Keratinocyte (primary cell): ENCODE measurements around the gene DBF4. TPM values are rescaled to one million over a fixed set of nuclear protein-coding genes. Genes with fewer than 3 reads are reported as not detected.

Experiments used
- DNase-seq: peaks from one replicate; pipeline ENCODE4 v3.0.0-alpha.2; 2011; ENCODE audit warnings: low read depth, missing footprints, low spot score
- FAIRE-seq: peaks from 2 replicates; lab custom pipeline; 2011; peaks lifted over from hg19 to GRCh38; lab: Jason Lieb, UNC
- H2AFZ ChIP-seq: 2 replicates; pipeline ENCODE4 v1.6.0; 2012; ENCODE audit warnings: low read length, control low read depth, inconsistent platforms; ENCODE audit not compliant: control insufficient read depth
- H3K27ac ChIP-seq: 2 replicates; pipeline ENCODE4 v1.5.1; 2011; ENCODE audit warnings: low read length; ENCODE audit not compliant: control insufficient read depth, insufficient read depth
- H3K27me3 ChIP-seq: 3 replicates; pipeline ENCODE4 v1.6.0; 2011; ENCODE audit warnings: low read length; ENCODE audit not compliant: control insufficient read depth, insufficient read depth; ENCODE audit errors: extremely low read depth
- H3K36me3 ChIP-seq, 2 experiments: 2 replicates in 1 of 2; 3 replicates in 1 of 2; pipeline ENCODE4 v1.5.1; 2011; ENCODE audit warnings: low read length in 2 of 2, mild to moderate bottlenecking in 1 of 2; ENCODE audit not compliant: control insufficient read depth in 2 of 2, insufficient read depth in 2 of 2; ENCODE audit errors: extremely low read depth in 1 of 2
- H3K4me1 ChIP-seq: 3 replicates; pipeline ENCODE4 v1.5.1; 2011; ENCODE audit warnings: low read length; ENCODE audit not compliant: control insufficient read depth, insufficient read depth; ENCODE audit errors: extremely low read depth
- H3K4me2 ChIP-seq: 3 replicates; pipeline ENCODE4 v1.6.0; 2011; ENCODE audit warnings: low read depth, low read length; ENCODE audit not compliant: control insufficient read depth, insufficient read depth; ENCODE audit errors: extremely low read depth
- H3K4me3 ChIP-seq, 3 experiments: fragments of 200-600 bp in 1 of 3; sonication (generic) in 1 of 3; 2 replicates in 2 of 3; 3 replicates in 1 of 3; pipeline ENCODE4 v1.5.1; 2011 to 2016; ENCODE audit warnings: low read length in 3 of 3, mild to moderate bottlenecking in 3 of 3, control low read depth in 2 of 3, inconsistent platforms in 1 of 3, low read depth in 1 of 3, mixed read lengths in 1 of 3, mixed run types in 1 of 3, moderate library complexity in 1 of 3; ENCODE audit not compliant: control insufficient read depth in 2 of 3, insufficient read depth in 2 of 3; ENCODE audit errors: extremely low read depth in 1 of 3
- H3K79me2 ChIP-seq: 2 replicates; pipeline ENCODE4 v1.6.0; 2012; ENCODE audit warnings: low read length; ENCODE audit not compliant: control insufficient read depth, insufficient read depth
- H3K9ac ChIP-seq: 3 replicates; pipeline ENCODE4 v1.6.0; 2011; ENCODE audit warnings: low read length; ENCODE audit not compliant: control insufficient read depth, insufficient read depth; ENCODE audit errors: extremely low read depth
- H3K9me1 ChIP-seq: 3 replicates; pipeline ENCODE4 v1.6.0; 2011; ENCODE audit warnings: low read length; ENCODE audit not compliant: control insufficient read depth, insufficient read depth; ENCODE audit errors: extremely low read depth
- H3K9me3 ChIP-seq: 2 replicates; pipeline ENCODE4 v1.5.1; 2012; ENCODE audit warnings: low read depth, low read length; ENCODE audit not compliant: control insufficient read depth
- H4K20me1 ChIP-seq: 3 replicates; pipeline ENCODE4 v1.6.0; 2011; ENCODE audit warnings: low read length; ENCODE audit not compliant: control insufficient read depth, insufficient read depth; ENCODE audit errors: extremely low read depth
- CTCF ChIP-seq, 3 experiments: IDR thresholded peaks in 1 of 3; conservative IDR thresholded peaks in 1 of 3; optimal IDR thresholded peaks in 1 of 3; 2 replicates in 2 of 3; 3 replicates in 1 of 3; pipeline versions ENCODE3 to v1.5.1; 2011; ENCODE audit warnings: low read length in 3 of 3, mild to moderate bottlenecking in 3 of 3, moderate library complexity in 2 of 3, control low read depth in 1 of 3, inconsistent platforms in 1 of 3; ENCODE audit not compliant: insufficient read depth in 2 of 3; ENCODE audit errors: extremely low read depth in 1 of 3
- EZH2 ChIP-seq: IDR thresholded peaks from one replicate; pipeline ENCODE4 v1.6.1; 2012; ENCODE audit warnings: inconsistent platforms, mild to moderate bottlenecking, low read length, moderate library complexity
- dilution Hi-C: fragments of 300-500 bp; cut with MboI; formaldehyde crosslinking; loops from one replicate; pipeline ENCODE4 v1.7.0; 2020; ENCODE audit warnings: low sequenced_read_pairs; ENCODE audit not compliant: extremely low pct_ligation_motif_present
- polyA plus RNA-seq, 5 experiments: library from polyadenylated mRNA; depleted of rRNA in 3 of 5; stranded (reverse) in 3 of 5; stranded (forward) in 1 of 5; unstranded in 1 of 5; fragments of >200 nt; gene quantifications; 1 replicate in 1 of 5; 2 replicates in 3 of 5; 3 replicates in 1 of 5; pipeline versions ENCODE4 v1.2.1 to v1.2.3, GENCODE V29; 2011 to 2012; ENCODE audit warnings: missing spikeins in 2 of 5, low read depth in 1 of 5, low replicate concordance in 1 of 5

The DBF4 gene
- polyA plus RNA-seq, 1 donor (not counting 4 experiments of a cell fraction or from before 2014, with no cell fraction given) = 12.5 TPM

- H4K20me1 ChIP-seq = no peaks in the 10 kb centered on the region
- no peak overlapping the region for H3K4me2 ChIP-seq
- dilution Hi-C loops = no loop called here
- H3K4me1 ChIP-seq = no peaks in the 10 kb centered on the region
- no peaks in the 10 kb centered on the region for H3K9me3 ChIP-seq
- peaks cover 4% of the 10 kb centered on the region in 2 experiments for H3K36me3 ChIP-seq
- no peak for FAIRE-seq
- no peak overlapping the region for H3K27ac ChIP-seq
- no peak overlapping the region for H3K9ac ChIP-seq
- no peak overlapping the region for H2AFZ ChIP-seq
- H3K79me2 ChIP-seq = no peaks in the 10 kb centered on the region
- H3K4me3 ChIP-seq = no peak overlapping the region
- DNase-seq = no peak
- no peak for TF ChIP-seq EZH2
- TF ChIP-seq CTCF (optimal IDR thresholded peaks at IDR 0.05 in 1 of 3, IDR thresholded peaks at IDR 0.05 in 1 of 3, conservative IDR thresholded peaks at IDR 0.05 in 1 of 3; ENCODE audit: extremely low read depth in 1 of 3, insufficient read depth in 2 of 3, low read length in 3 of 3) = no peak
- no peaks in the 10 kb centered on the region for H3K27me3 ChIP-seq
- H3K9me1 ChIP-seq = no peaks in the 10 kb centered on the region
Measured at GRCh38 chr7:87852306-87852705, 24.0 kb upstream of the DBF4 start.

- peaks cover 4% of the 10 kb centered on the region in 2 experiments for H3K36me3 ChIP-seq
- no peak for TF ChIP-seq EZH2
- TF ChIP-seq CTCF (optimal IDR thresholded peaks at IDR 0.05 in 1 of 3, IDR thresholded peaks at IDR 0.05 in 1 of 3, conservative IDR thresholded peaks at IDR 0.05 in 1 of 3; ENCODE audit: extremely low read depth in 1 of 3, insufficient read depth in 2 of 3, low read length in 3 of 3) = no peak
- DNase-seq (no peak), FAIRE-seq (no peak)
- dilution Hi-C loops = no loop called here
- no peaks in the 10 kb centered on the region for H3K9me3 ChIP-seq
- no peak overlapping the region for H3K4me3 ChIP-seq
- no peaks in the 10 kb centered on the region for H3K27me3 ChIP-seq
- no peak overlapping the region for H3K9ac ChIP-seq
- H2AFZ ChIP-seq = no peak overlapping the region
- H4K20me1 ChIP-seq = no peaks in the 10 kb centered on the region
- no peaks in the 10 kb centered on the region for H3K9me1 ChIP-seq
- H3K4me1 ChIP-seq = no peaks in the 10 kb centered on the region
- H3K4me2 ChIP-seq = no peak overlapping the region
- no peak overlapping the region for H3K27ac ChIP-seq
- H3K79me2 ChIP-seq = no peaks in the 10 kb centered on the region
Measured at GRCh38 chr7:87853237-87853864, 22.9 kb upstream of the DBF4 start.
